ENCODE results near the gene TXNDC8. TPM values are rescaled to one million over a fixed set of nuclear protein-coding genes. Genes with fewer than 3 reads are reported as not detected.

TXNDC8 gene
- not detected in 2 replicates for total RNA-seq

GRCh38 chr9:110337727-110338126, at the start of gene TXNDC8:
Gene TXNDC8, minus strand, starts transcription at chr9:110337863.

GRCh38 chr9:110256380-110257096, 81.1 kb downstream of the TXNDC8 start, which contains the start of gene TXN:
Gene TXN, minus strand, starts transcription at chr9:110256507. Its CDS starts 72 bp downstream, at chr9:110256435.

Small RNA genes within 50 kb of the gene (small RNA-seq; reads per million reads assigned to genes)
- not detected for gene RNU6-1039P

Other genes with a start within 250 kb of the TXNDC8 start
- gene C9orf152, start 129.7 kb downstream of the TXNDC8 start, total RNA-seq: not detected in 2 replicates
- 608 and 653 TPM in 2 replicates for gene TXN, start 81.4 kb downstream of the TXNDC8 start, total RNA-seq
- 63.7 and 89.5 TPM in 2 replicates for gene SVEP1, start 241.9 kb upstream of the TXNDC8 start, total RNA-seq